ENCODE data around the gene PRKCSH. TPM values are rescaled to one million over a fixed set of nuclear protein-coding genes. Genes with fewer than 3 reads are reported as not detected.
"Not testable (repeated sequence)": the region's sequence is repeated elsewhere in the genome, so short reads cannot be mapped to it uniquely, and the experiment has no call there.

PRKCSH gene
- total RNA-seq, 1 donor from 2014 or later: 199 TPM

GRCh38 chr19:11448410-11448809 lies 13.0 kb downstream of the PRKCSH start:
- DNase-seq (ENCODE audit: low spot score): no peak

GRCh38 chr19:11448923-11449554 lies 13.6 kb downstream of the PRKCSH start:
- DNase-seq (ENCODE audit: low spot score): no peak

GRCh38 chr19:11450570-11451326 lies 15.3 kb downstream of the PRKCSH start:
- no peak for DNase-seq (ENCODE audit: low spot score)

- DNase-seq (ENCODE audit: low spot score): no peak
Measured at GRCh38 chr19:11451327-11451870, 16.0 kb downstream of the PRKCSH start.

- DNase-seq (ENCODE audit: low spot score): no peak
Measured at GRCh38 chr19:11451871-11452619, 16.6 kb downstream of the PRKCSH start.

GRCh38 chr19:11452620-11453310 lies 17.3 kb downstream of the PRKCSH start:
- no peak for DNase-seq (ENCODE audit: low spot score)

GRCh38 chr19:11453468-11454341 lies 18.3 kb downstream of the PRKCSH start:
- DNase-seq (ENCODE audit: low spot score): no peak

- not testable (repeated sequence) for DNase-seq (ENCODE audit: low spot score)
Measured at GRCh38 chr19:11455233-11455554, 19.8 kb downstream of the PRKCSH start.

GRCh38 chr19:11456659-11457058 lies 21.2 kb downstream of the PRKCSH start:
- DNase-seq (ENCODE audit: low spot score): no peak

- no peak for DNase-seq (ENCODE audit: low spot score)
Measured at GRCh38 chr19:11457115-11457514, 21.7 kb downstream of the PRKCSH start.

GRCh38 chr19:11457831-11458230 lies 22.4 kb downstream of the PRKCSH start:
- DNase-seq (ENCODE audit: low spot score): no peak

GRCh38 chr19:11458236-11458900 lies 22.9 kb downstream of the PRKCSH start:
- DNase-seq (ENCODE audit: low spot score): no peak

GRCh38 chr19:11458912-11459311 lies 23.5 kb downstream of the PRKCSH start:
- not testable (repeated sequence) for DNase-seq (ENCODE audit: low spot score)

- no peak for DNase-seq (ENCODE audit: low spot score)
Measured at GRCh38 chr19:11460207-11460606, 24.8 kb downstream of the PRKCSH start.

GRCh38 chr19:11461453-11461852 lies 26.0 kb downstream of the PRKCSH start:
- DNase-seq (ENCODE audit: low spot score): no peak

GRCh38 chr19:11463391-11463790 lies 28.0 kb downstream of the PRKCSH start:
- DNase-seq (ENCODE audit: low spot score): no peak

- DNase-seq (ENCODE audit: low spot score): no peak
Measured at GRCh38 chr19:11464333-11465265, 29.2 kb downstream of the PRKCSH start.

GRCh38 chr19:11465600-11465999 lies 30.2 kb downstream of the PRKCSH start:
- no peak for DNase-seq (ENCODE audit: low spot score)

Data from mesenteric fat pad (tissue), 1 donor.